PFSK-1 (cell line): ENCODE data around the gene GCG.

Source experiments
- FOXP2 ChIP-seq: optimal IDR thresholded peaks from 2 replicates; pipeline ENCODE3; 2011; ENCODE audit warnings: borderline replicate concordance, control low read depth, inconsistent platforms; ENCODE audit not compliant: insufficient read depth; ENCODE audit errors: extremely low read length, extremely low read depth
- POLR2AphosphoS5 ChIP-seq: IDR thresholded peaks from 2 replicates; pipeline ENCODE4 v1.6.1; 2012; ENCODE audit warnings: low read depth, mild to moderate bottlenecking, control low read depth, low read length, moderate library complexity
- TF ChIP-seq, protein P1 (sequence below), 2 experiments: IDR thresholded peaks; 2 replicates each; pipeline versions ENCODE4 v1.6.1 to v1.8.0; 2011 to 2012; ENCODE audit warnings: low read depth in 2 of 2, low read length in 2 of 2, control low read depth in 1 of 2, inconsistent platforms in 1 of 2, mild to moderate bottlenecking in 1 of 2, moderate library complexity in 1 of 2; ENCODE audit not compliant: insufficient read depth in 1 of 2

DNA sequence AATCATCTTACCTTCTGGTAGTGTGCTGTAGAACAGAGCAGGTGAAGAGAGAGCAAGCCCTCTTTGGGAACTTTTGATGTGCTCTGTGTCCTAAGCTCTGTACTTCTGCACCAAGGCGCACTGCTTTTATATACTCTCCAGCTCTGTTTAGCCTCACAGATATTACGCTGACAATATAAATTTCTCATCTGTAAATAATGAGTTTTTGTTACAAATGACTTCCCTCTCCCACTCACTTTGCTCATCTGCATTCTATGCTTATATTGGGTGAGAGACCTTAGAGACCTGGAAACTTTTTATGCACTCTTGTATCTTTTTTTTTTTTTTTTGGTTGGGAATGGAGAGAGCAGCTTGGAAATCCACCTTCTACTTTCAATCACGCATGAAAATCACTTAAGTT lies at the start of gene GCG:
- TF ChIP-seq FOXP2 (no peak), POLR2AphosphoS5 (no peak)
- TF ChIP-seq, protein P1, sequence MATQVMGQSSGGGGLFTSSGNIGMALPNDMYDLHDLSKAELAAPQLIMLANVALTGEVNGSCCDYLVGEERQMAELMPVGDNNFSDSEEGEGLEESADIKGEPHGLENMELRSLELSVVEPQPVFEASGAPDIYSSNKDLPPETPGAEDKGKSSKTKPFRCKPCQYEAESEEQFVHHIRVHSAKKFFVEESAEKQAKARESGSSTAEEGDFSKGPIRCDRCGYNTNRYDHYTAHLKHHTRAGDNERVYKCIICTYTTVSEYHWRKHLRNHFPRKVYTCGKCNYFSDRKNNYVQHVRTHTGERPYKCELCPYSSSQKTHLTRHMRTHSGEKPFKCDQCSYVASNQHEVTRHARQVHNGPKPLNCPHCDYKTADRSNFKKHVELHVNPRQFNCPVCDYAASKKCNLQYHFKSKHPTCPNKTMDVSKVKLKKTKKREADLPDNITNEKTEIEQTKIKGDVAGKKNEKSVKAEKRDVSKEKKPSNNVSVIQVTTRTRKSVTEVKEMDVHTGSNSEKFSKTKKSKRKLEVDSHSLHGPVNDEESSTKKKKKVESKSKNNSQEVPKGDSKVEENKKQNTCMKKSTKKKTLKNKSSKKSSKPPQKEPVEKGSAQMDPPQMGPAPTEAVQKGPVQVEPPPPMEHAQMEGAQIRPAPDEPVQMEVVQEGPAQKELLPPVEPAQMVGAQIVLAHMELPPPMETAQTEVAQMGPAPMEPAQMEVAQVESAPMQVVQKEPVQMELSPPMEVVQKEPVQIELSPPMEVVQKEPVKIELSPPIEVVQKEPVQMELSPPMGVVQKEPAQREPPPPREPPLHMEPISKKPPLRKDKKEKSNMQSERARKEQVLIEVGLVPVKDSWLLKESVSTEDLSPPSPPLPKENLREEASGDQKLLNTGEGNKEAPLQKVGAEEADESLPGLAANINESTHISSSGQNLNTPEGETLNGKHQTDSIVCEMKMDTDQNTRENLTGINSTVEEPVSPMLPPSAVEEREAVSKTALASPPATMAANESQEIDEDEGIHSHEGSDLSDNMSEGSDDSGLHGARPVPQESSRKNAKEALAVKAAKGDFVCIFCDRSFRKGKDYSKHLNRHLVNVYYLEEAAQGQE (IDR thresholded peaks at IDR 0.05; ENCODE audit: insufficient read depth in 1 of 2, low read depth in 2 of 2, low read length in 2 of 2), result no peak
